Measurements from ENCODE around the gene RUNX3.

Gene RUNX3

DNA sequence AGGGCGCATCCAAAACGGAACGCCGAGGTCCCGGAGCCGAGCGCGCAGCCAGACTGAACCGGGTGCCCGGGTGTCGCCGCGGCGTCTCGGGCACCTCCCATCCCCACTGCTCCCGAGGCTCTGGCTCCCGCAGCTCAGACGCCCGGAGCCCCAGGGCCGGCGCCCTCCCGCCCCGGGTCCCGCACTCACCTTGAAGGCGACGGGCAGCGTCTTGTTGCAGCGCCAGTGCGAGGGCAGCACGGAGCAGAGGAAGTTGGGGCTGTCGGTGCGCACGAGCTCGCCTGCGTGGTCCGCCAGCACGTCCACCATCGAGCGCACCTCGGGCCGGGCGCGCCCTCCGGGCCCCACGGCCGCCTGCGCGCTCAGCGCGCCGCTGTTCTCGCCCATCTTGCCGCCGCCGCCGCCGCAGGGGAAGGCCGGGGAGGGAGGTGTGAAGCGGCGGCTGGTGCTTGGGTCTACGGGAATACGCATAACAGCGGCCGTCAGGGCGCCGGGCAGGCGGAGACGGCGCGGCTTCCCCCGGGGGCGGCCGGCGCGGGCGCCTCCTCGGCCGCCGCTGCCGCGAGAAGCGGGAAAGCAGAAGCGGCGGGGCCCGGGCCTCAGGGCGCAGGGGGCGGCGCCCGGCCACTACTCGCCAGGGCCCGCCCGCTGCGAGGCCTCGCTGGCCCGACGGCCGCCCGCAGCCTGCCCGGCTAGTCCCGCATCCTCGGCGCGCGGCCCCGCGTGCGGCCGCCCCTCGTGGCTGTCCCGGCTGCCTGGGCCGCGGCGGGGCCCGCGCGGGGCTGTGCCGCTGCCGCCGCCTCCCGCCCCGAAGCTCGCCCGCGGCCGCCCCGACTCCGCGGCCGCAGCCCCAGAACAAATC, 447 bp downstream of the RUNX3 start:
- no peak for DNase-seq (ENCODE audit: low read depth in 2 of 2)

DNA sequence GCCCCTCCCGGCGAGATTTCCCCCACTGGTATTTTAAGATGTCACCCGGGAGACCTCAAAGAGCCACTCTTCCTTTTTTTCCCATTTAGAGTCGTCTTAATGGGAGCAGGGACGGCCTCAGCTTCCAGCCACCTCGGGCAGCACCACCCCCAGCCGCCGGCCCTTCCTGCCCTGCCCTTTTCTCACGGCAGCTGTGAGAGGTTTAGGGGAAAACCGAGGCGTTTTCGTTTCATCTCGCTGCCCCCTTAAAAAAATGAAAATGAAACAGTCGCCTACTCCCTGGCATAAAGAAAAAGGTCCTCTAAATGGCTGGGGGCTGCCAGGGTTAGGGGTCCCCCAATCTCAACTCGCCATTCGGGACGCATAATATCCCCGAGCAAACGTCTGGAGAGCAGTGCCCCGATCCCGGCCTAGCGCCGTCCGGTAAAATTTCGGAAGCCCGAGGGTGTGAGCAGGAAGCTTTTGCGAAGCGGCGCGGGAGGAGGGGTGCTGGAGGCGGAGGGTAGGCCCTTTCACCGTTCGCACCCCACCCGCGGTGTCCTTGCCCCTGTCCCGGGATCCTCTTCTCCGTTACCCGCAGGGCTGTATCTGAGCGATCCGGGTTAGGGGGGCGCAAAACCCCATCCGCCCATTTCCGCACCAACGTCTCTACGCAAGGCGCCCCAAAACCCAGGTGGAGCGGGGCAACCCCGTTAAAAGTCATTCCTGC, 1.2 kb downstream of the RUNX3 start:
- DNase-seq (ENCODE audit: low read depth in 2 of 2): no peak

- no peak for DNase-seq (ENCODE audit: low read depth in 2 of 2)
Observed at GRCh38 chr1:24927988-24928688, 1.9 kb downstream of the RUNX3 start.

- DNase-seq (ENCODE audit: low read depth in 2 of 2): no peak
Observed at GRCh38 chr1:24927473-24927872, 2.6 kb downstream of the RUNX3 start.

DNA sequence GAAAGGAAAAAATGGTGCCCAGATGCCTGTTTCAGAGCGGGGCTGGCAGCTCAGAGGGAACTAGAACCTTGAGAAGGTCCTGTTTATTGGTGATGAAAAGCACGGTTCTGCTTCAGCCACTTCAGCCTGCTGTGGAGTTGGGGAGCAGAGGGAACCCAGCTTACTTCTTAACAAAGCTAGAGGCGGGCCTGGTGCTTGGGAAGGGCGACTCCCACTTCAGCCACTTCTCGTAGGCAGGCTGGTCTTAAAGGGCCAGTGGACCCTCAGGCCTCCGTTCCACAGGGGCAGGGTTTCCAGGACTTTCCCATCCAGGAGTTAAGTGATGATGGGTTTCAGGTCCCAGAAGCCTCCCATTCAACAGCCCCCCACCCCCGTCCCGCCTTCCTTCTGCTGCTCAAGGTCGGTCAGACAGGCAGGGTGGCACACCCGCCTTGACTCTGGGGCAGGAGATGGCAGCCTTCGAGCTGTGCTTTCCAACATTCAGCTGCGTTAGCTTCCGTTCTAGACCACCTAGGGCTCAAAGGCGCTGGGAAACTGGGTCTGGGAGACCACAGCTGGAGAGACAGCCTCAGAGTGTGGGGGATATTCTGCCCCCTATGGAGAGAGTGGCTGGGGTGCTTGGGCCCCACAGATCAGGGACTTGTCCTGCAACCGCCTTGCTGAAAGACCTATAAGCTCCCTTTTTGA, 3.4 kb downstream of the RUNX3 start:
- no peak for DNase-seq (ENCODE audit: low read depth in 2 of 2)

DNA sequence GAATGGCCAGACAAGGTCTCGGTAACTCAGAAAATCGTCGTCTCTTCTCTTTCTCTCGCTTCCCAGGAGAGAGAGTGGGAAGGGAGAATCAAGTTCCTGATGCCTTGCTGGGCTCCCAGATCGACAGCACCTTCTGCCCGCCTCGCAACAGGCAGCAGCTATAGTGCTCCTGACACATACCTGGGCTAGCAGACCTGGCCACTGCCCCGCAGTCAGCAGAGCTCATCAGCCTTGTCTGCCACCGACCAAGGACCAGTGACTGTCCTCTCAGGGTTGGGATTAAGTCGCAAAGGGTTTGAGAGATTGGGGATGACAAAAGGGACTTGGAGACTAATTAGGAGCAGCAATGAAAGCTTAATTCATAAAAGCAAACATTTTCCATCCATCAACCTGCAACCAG, 4.1 kb downstream of the RUNX3 start:
- no peak for DNase-seq (ENCODE audit: low read depth in 2 of 2)

GRCh38 chr1:24925082-24925779, 4.8 kb downstream of the RUNX3 start:
- peak; percentile 74 to 76 for DNase-seq (ENCODE audit: low read depth in 2 of 2)

- DNase-seq (ENCODE audit: low read depth in 2 of 2): no peak
Observed at GRCh38 chr1:24923485-24924113, 6.5 kb downstream of the RUNX3 start.

DNA sequence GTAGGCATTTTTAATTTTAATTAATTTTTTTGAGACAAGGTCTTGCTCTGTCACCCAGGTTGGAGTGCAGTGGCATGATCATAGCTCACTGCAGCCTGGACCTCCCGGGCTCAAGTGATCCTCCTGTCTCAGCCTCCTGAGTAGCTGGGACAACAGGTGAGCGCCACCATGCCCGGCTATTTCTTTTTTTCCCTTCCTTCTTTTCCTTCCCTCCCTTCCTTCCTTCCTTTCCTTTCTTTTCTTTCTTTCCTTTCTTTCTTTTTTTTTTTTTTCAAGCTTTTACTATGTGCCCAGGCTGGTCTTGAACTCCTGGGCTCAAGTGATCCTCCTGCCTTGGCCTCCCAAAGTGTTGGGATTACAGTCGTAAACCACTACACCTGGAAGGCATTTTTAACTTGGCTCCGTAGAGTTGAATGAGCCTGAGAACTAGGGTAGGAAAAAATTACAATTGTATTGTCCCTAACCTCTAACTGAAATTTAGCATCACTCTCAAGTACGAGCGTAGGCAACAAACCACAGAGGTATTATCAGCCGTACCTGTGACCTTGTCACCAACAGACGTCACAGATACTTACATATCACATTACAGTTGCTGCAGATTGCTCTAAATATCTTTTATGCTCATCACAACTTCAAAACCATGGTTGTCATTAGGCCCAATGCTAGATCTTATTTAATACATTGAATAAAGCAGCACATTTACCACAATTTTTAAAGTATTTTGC, 8.0 kb downstream of the RUNX3 start:
- no peak for DNase-seq (ENCODE audit: low read depth in 2 of 2)

DNA sequence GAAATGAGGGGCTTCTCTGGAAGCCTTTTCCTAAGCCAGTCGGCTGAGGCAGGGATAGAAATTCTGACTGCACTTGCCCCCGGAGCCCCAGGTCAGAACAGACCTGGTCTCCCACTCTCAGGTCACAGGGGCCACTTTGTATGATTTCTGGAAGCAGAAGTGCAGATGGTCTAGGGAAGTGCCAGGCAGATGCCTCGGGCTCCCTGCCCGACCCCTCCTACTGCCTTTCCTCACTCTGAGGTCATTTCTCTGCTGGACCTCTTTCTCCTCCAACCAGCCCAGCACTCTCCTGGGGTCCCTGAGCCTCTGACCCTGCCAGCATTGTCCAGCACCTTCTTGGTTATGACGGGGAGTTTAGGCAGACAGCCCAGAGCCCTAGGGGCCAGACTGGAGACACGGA, 8.7 kb downstream of the RUNX3 start:
- no peak for DNase-seq (ENCODE audit: low read depth in 2 of 2)

DNA sequence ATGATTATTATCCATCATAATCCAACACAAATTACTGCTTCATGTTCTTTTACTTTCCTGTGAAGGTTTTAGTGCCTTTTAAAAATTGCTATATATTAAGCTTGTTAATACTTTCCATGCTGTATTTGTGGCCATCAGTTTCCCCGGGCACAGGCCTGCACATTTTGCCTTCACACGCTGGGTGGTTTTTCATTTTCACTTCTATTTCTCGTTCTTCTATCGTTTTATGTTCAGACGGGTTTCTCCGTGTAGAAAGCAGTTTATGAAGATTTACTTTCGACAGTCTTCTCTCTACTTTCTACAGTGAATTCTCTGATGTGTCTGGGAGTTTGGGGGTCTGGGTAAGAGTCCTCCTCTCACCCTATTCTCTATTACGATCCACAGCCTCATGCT, 9.5 kb downstream of the RUNX3 start:
- no peak for DNase-seq (ENCODE audit: low read depth in 2 of 2)

DNA sequence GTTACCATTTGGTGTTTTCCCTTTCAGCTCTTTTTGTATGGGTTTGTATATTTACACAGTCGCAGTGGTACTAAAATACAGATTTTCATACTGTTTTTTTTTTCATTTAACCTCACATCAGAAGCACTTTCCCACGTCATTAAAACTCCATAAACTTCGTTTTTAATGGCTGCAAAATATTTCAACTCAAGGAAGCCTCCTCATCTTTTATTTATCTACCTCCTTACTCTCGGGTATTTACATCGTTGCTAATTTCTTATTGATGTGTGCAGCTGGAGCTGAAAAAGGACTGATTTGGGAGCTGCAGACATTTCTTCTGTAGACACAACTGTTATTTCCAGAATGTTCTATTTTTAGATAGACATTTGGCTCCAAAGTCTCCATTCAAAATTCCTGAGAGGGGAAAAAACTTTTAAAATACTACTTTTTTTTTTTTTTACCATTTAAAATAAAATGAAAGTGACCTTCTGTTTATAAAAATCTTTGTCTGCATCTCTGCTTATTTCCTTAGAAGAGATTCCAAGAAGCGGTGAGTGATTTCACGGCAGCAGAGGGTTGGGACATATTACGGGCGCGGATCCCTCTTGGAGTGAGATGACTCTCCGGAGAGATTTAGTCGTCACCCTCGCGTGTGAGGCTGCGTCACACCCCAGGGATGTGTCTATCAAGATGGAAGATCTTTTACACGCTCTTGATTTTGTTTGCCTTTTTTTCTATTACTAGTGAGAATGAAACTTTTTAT, 10.1 kb downstream of the RUNX3 start:
- peak in 1 of 2 donors; percentile 60 for DNase-seq (ENCODE audit: low read depth in 2 of 2)

- DNase-seq (ENCODE audit: low read depth in 2 of 2): no peak
Observed at GRCh38 chr1:24918995-24919605, 11.0 kb downstream of the RUNX3 start.

- DNase-seq (ENCODE audit: low read depth in 2 of 2): no peak
Observed at GRCh38 chr1:24918370-24918769, 11.7 kb downstream of the RUNX3 start.

- DNase-seq (ENCODE audit: low read depth in 2 of 2): no peak
Observed at GRCh38 chr1:24917327-24918074, 12.6 kb downstream of the RUNX3 start.

DNA sequence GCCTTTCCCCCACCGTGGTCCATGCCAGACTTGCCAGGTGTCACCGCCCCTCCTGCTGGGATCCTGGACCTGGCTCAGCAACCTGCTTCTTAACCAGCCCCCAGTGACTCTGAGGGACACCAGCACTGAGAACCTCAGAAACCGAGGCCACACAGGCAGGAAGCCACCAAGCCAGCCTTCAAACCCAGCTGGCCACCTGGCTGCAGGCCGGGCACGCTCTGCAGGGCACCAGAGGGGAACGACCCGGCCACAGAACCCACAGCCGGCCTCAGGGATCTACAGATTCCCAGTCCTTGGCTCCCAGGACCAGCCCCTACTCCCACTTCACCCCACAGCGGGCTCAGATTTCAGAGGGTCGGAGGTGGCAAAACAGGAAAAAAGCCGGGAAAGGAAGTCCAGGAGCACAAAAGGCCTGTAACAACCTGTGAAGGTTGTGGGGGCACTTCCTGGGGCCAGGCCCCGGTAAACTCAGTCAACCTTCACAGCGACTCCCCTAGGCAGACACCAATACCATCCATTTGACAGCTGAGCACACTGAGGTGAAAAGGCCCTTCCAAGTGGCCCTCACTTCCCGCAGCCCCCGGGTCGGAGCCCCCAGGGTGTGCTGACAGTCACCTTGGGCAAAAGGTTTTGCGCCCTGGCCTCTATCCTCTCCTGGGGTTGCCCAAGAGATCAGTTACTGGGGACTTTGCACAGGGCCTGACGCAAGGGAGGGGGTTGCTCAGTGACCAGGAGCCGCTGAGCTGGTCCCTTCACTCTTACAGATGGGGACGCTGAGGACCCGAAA, 14.1 kb downstream of the RUNX3 start:
- DNase-seq (ENCODE audit: low read depth in 2 of 2): no peak

DNA sequence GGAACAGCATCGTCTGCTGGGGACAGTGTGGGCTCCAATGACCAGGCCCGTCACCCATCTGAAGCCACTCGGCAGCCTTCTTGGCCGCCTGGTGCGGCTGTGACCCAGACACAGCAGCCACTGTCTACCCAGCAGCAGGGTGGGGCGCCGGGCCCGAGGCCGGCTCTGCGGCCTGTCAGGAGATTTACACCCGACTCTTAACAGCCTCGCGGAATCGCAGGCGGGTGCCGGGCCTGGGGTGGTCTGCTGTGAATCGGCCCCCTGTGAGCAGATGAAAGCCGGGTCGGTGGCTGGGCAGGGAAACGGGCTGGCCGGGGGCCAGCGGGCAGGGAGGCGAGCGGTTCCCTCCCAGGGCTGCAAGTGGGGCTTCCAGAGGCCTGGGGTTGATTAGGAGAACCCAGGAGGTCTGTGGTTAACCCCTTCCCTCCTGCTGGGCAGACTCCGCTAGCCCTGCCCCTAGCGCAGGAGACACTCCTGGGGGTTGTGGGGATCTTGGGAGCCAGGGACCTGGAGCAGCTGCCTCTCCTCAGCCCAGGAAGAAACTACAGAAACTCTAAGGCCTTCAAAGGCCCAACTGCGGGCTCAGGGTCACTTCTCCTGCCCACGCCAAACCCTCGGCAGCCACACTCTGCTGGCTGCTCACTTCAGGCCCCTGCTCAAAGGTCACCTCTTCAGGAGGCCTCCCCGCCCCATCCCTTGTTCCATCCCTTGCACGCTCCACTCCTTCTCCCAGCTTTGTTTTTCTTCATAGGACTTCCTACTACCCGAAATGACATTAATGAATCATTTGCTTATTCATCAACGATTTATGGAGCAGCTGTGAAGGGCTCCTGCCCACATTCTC, 15.6 kb downstream of the RUNX3 start:
- DNase-seq (ENCODE audit: low read depth in 2 of 2): no peak
